Muscle of leg (tissue), 11 donors: ENCODE measurements around the gene DMAC2. TPM values are rescaled to one million over a fixed set of nuclear protein-coding genes. Genes with fewer than 3 reads are reported as not detected.
"Not testable (repeated sequence)": the region's sequence is repeated elsewhere in the genome, so short reads cannot be mapped to it uniquely, and the experiment has no call there.

ENCODE experiments used
- DNase-seq: peaks from one replicate; pipeline ENCODE4 v3.0.0; 2013
- H3K27ac ChIP-seq: one replicate; pipeline ENCODE4 v1.5.1; 2013; ENCODE audit warnings: mild to moderate bottlenecking, low read length, control low read depth
- H3K27me3 ChIP-seq: one replicate; pipeline ENCODE4 v1.6.1; 2013; ENCODE audit warnings: low read length; ENCODE audit not compliant: control insufficient read depth, insufficient read depth
- H3K36me3 ChIP-seq: one replicate; pipeline ENCODE4 v1.6.1; 2013; ENCODE audit warnings: low read length; ENCODE audit not compliant: control insufficient read depth, insufficient read depth
- H3K4me1 ChIP-seq: one replicate; pipeline ENCODE4 v1.6.1; 2013; ENCODE audit warnings: low read length; ENCODE audit not compliant: control insufficient read depth, insufficient read depth
- H3K4me3 ChIP-seq: one replicate; pipeline ENCODE4 v1.5.1; 2013; ENCODE audit warnings: low read length, control low read depth
- H3K9me3 ChIP-seq: replicated peaks from 2 replicates; pipeline ENCODE4 v1.6.1; 2013; ENCODE audit warnings: low read depth, low read length; ENCODE audit not compliant: control insufficient read depth
- WGBS: methylation state at CpG from one replicate; pipeline ENCODE4 v1.1.5; 2013; ENCODE audit warnings: missing lambda C conversion rate; ENCODE audit not compliant: insufficient coverage; 5-methylcytosine and 5-hydroxymethylcytosine counted together
- polyA plus RNA-seq, 8 donors: library from polyadenylated mRNA; unstranded; fragments of 120-200 nt; gene quantifications; one replicate each; pipeline versions ENCODE4 v1.2.1 to v1.2.3, GENCODE V29; 2013; ENCODE audit warnings: inconsistent platforms in 1 of 8, low replicate concordance in 1 of 8; ENCODE audit not compliant: insufficient read length in 8 of 8, insufficient read depth in 1 of 8
- total RNA-seq: library from RNA; stranded (reverse); fragments of 120-200 nt; gene quantifications from one replicate; pipeline ENCODE4 v1.2.4, GENCODE V29; 2013

DMAC2 gene
- total and polyA plus RNA-seq, 9 donors: 30.3 to 58.0 (median 44.9) TPM

- Histone ChIP-seq H3K27ac (no peak overlapping the region), H3K4me3 (no peak overlapping the region), H3K9me3 (no peaks in the 10 kb centered on the region), H3K27me3 (no peaks in the 10 kb centered on the region), H3K4me1 (no peaks in the 10 kb centered on the region), H3K36me3 (peaks cover 55% of the 10 kb centered on the region)
- DNase-seq: no peak
- WGBS: 86% methylated on average over 9 of the region's 13 CpGs
These were observed 53.3 kb downstream of the DMAC2 start for GRCh38 chr19:41386442-41386841.

- WGBS: no CpG with 5 or more reads among the region's 5 CpGs
- H3K27ac ChIP-seq: no peak overlapping the region
- no peaks in the 10 kb centered on the region for H3K4me1 ChIP-seq
- DNase-seq: no peak
- H3K27me3 ChIP-seq: no peaks in the 10 kb centered on the region
- H3K4me3 ChIP-seq: no peak overlapping the region
- peaks cover 36% of the 10 kb centered on the region for H3K36me3 ChIP-seq
- H3K9me3 ChIP-seq: no peaks in the 10 kb centered on the region
These were observed 55.4 kb downstream of the DMAC2 start for GRCh38 chr19:41384351-41384750.

GRCh38 chr19:41381536-41381935 lies 58.2 kb downstream of the DMAC2 start:
- H3K36me3 ChIP-seq: peaks cover 17% of the 10 kb centered on the region
- 100% methylated on average over 2 of the region's 8 CpGs for WGBS
- not testable (repeated sequence) for H3K9me3 ChIP-seq, H3K27ac ChIP-seq, H3K4me3 ChIP-seq, DNase-seq, H3K4me1 ChIP-seq, H3K27me3 ChIP-seq

Other genes starting within 250 kb of the DMAC2 start
- 0.09 TPM for gene CYP2S1, start 246.7 kb downstream of the DMAC2 start, total RNA-seq
- 1 to 10 TPM in 2 of 8 donors, under 1 TPM in 6; 0.39 to 3.5 (median 0.58) TPM for gene CYP2S1, start 246.7 kb downstream of the DMAC2 start, polyA plus RNA-seq
- gene AXL, start 220.7 kb downstream of the DMAC2 start, total RNA-seq: 39.8 TPM
- 10 to 100 TPM; 25.0 to 39.9 (median 28.7) TPM for gene AXL, start 220.7 kb downstream of the DMAC2 start, polyA plus RNA-seq
- 73.0 TPM for gene HNRNPUL1, start 175.5 kb downstream of the DMAC2 start, total RNA-seq
- 100 to 1,000 TPM; 144 to 182 (median 162) TPM for gene HNRNPUL1, start 175.5 kb downstream of the DMAC2 start, polyA plus RNA-seq
- gene CCDC97, start 129.7 kb downstream of the DMAC2 start, total RNA-seq: 14.4 TPM
- 10 to 100 TPM; 32.7 to 38.5 (median 35.6) TPM for gene CCDC97, start 129.7 kb downstream of the DMAC2 start, polyA plus RNA-seq
- 4.0 TPM for gene TGFB1, start 86.0 kb downstream of the DMAC2 start, total RNA-seq
- 10 to 100 TPM; 16.0 to 25.4 (median 21.0) TPM for gene TGFB1, start 86.0 kb downstream of the DMAC2 start, polyA plus RNA-seq
- gene B9D2, start 75.8 kb downstream of the DMAC2 start, total RNA-seq: 1.7 TPM
- 1 to 10 TPM; 1.8 to 4.6 (median 2.6) TPM for gene B9D2, start 75.8 kb downstream of the DMAC2 start, polyA plus RNA-seq
- gene TMEM91, start 63.4 kb downstream of the DMAC2 start, total RNA-seq: 4.2 TPM
- gene TMEM91, start 63.4 kb downstream of the DMAC2 start, polyA plus RNA-seq: 1 to 10 TPM; 2.6 to 9.2 (median 5.5) TPM
- gene EXOSC5, start 42.6 kb downstream of the DMAC2 start, total RNA-seq: 8.7 TPM
- 10 to 100 TPM; 15.4 to 24.6 (median 18.6) TPM for gene EXOSC5, start 42.6 kb downstream of the DMAC2 start, polyA plus RNA-seq
- 19.8 TPM for gene BCKDHA, start 42.1 kb downstream of the DMAC2 start, total RNA-seq
- 10 to 100 TPM; 27.3 to 41.2 (median 33.6) TPM for gene BCKDHA, start 42.1 kb downstream of the DMAC2 start, polyA plus RNA-seq
- 0.93 TPM for gene B3GNT8, start 12.5 kb downstream of the DMAC2 start, total RNA-seq
- gene B3GNT8, start 12.5 kb downstream of the DMAC2 start, polyA plus RNA-seq: 1 to 10 TPM in 7 of 8 donors, under 1 TPM in 1; 0.68 to 7.4 (median 1.7) TPM
- gene ERICH4, start 3.2 kb upstream of the DMAC2 start, total RNA-seq: not detected
- gene ERICH4, start 3.2 kb upstream of the DMAC2 start, polyA plus RNA-seq: 1 to 10 TPM in 1 of 8 donors, under 1 TPM in 3, not detected in 4; 0.12 to 3.7 (median 0.36) TPM
- gene CEACAM21, start 136.3 kb upstream of the DMAC2 start, total RNA-seq: 1.5 TPM
- 1 to 10 TPM; 1.4 to 4.1 (median 1.9) TPM for gene CEACAM21, start 136.3 kb upstream of the DMAC2 start, polyA plus RNA-seq
- not detected for gene CEACAM4, start 187.2 kb upstream of the DMAC2 start, total RNA-seq
- gene CEACAM4, start 187.2 kb upstream of the DMAC2 start, polyA plus RNA-seq: under 1 TPM in 6 of 8 donors, not detected in 2; 0.10 to 0.35 (median 0.25) TPM
- gene CEACAM7, start 248.4 kb upstream of the DMAC2 start, total RNA-seq: not detected
- gene CEACAM7, start 248.4 kb upstream of the DMAC2 start, polyA plus RNA-seq: under 1 TPM in 1 of 8 donors, not detected in 7; 0.12 TPM